NB4 (cell line): ENCODE measurements around the gene SERPINH1.
A peak's percentile ranks its signal among the peaks of the same experiment; 100 is the strongest.

ENCODE experiments used
- DNase-seq: peaks from one replicate; pipeline ENCODE4 v3.0.0; 2010; ENCODE audit warnings: low read depth
- H3K4me3 ChIP-seq: one replicate; pipeline ENCODE4 v1.5.1; 2011; ENCODE audit warnings: mild to moderate bottlenecking, low read depth, low read length, moderate library complexity
- CTCF ChIP-seq: IDR thresholded peaks from one replicate; pipeline ENCODE4 v1.5.1; 2012; ENCODE audit warnings: low read depth, low read length
- MAX ChIP-seq: IDR thresholded peaks from 2 replicates; pipeline ENCODE4 v1.6.1; 2011; ENCODE audit warnings: low read depth, low read length
- MYC ChIP-seq: IDR thresholded peaks from 2 replicates; pipeline ENCODE4 v1.6.1; 2011; ENCODE audit warnings: low read depth, low read length
- POLR2A ChIP-seq: IDR thresholded peaks from 2 replicates; pipeline ENCODE4 v1.6.1; 2011; ENCODE audit warnings: mild to moderate bottlenecking; ENCODE audit not compliant: insufficient read length; ENCODE audit errors: extremely low read depth

SERPINH1 gene

GRCh38 chr11:75541193-75542087 lies 20.6 kb upstream of the SERPINH1 start:
- no peak for DNase-seq
- no peak overlapping the region for H3K4me3 ChIP-seq
- no peak for TF ChIP-seq MYC
- no peak for TF ChIP-seq POLR2A
- TF ChIP-seq MAX, result no peak
- no peak for TF ChIP-seq CTCF

GRCh38 chr11:75542088-75542438 lies 20.0 kb upstream of the SERPINH1 start:
- H3K4me3 ChIP-seq, result no peak overlapping the region
- TF ChIP-seq MYC (no peak), POLR2A (no peak), MAX (no peak), CTCF (no peak)
- DNase-seq, result no peak

- no peak for TF ChIP-seq POLR2A
- no peak for TF ChIP-seq MAX
- TF ChIP-seq CTCF, result no peak
- no peak for TF ChIP-seq MYC
- H3K4me3 ChIP-seq, result no peak overlapping the region
- DNase-seq, result no peak
Measured at GRCh38 chr11:75543806-75544205, 18.2 kb upstream of the SERPINH1 start.

- TF ChIP-seq MYC, result no peak
- no peak overlapping the region for H3K4me3 ChIP-seq
- DNase-seq, result no peak
Measured at GRCh38 chr11:75547177-75547576, 14.9 kb upstream of the SERPINH1 start.

GRCh38 chr11:75547617-75548058 lies 14.4 kb upstream of the SERPINH1 start:
- TF ChIP-seq MAX (no peak), CTCF (peak; percentile 78), POLR2A (no peak), MYC (no peak)
- peak; percentile 62 for DNase-seq
- H3K4me3 ChIP-seq, result no peak overlapping the region

GRCh38 chr11:75548595-75549272 lies 13.3 kb upstream of the SERPINH1 start:
- TF ChIP-seq CTCF (no peak), MYC (no peak), MAX (no peak), POLR2A (no peak)
- no peak overlapping the region for H3K4me3 ChIP-seq
- no peak for DNase-seq
